Measurements from ENCODE around the gene TNNT2. TPM values are rescaled to one million over a fixed set of nuclear protein-coding genes. Genes with fewer than 3 reads are reported as not detected.

The TNNT2 gene
- total and polyA plus RNA-seq, 7 experiments from 2014 or later = not detected

DNA sequence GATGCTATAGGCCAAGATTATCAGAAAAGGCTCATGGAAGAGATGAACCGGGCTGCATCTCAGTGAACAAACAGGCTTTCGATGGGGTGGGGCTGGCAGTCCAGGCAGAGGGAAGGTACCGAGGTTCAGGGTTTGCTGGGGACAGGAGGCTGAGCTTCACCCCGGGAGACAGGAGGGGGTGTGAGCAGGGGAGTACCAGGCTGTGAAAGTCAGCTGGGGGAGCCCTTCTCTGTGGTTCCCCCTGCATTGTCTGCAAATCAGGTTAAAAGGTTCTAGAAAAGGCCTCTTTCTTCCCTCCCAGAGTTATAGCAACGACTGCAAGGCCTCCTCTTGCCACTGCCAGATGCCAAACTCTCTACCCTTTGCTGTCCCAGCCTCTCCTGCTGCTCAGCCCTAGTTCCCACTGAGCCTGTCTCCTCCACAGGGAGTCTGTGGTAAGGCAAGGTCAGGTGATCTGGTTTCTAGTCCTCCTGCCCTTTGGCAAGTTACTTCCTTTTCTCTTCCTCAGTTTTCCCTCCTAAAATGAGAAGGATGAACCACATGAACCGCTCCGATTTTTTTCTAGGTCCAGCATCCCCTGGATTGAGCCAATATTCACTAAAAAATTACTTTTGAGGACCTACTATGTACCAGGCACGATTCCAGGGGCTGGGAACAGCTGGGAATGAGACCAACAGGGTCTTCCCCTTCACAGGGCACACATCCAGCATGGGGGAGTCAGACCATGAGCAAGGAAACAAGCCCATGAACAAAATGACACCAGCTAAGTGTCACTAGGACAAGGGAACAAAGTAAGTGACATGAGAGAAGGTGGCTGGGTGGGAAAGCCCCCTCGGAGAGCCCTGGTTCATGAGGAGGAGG, 14.4 kb upstream of the TNNT2 start:
- intact Hi-C loops (cut with micrococcal nuclease) = no loop called here
- Histone ChIP-seq H3K27me3 (ENCODE audit: control insufficient read depth in 2 of 2, insufficient read depth in 2 of 2, low read length in 2 of 2) (no peaks in the 10 kb centered on the region), H3K9me3 (ENCODE audit: control insufficient read depth in 2 of 3, low read length in 3 of 3) (no peaks in the 10 kb centered on the region), H3K27ac (ENCODE audit: low read depth, low read length) (no peak overlapping the region), H3K36me3 (ENCODE audit: control insufficient read depth in 2 of 3, insufficient read depth in 3 of 3, low read length in 3 of 3) (no peaks in the 10 kb centered on the region), H3K4me3 (ENCODE audit: low read length) (no peak overlapping the region), H3K4me1 (ENCODE audit: control insufficient read depth in 2 of 2, insufficient read depth in 2 of 2, low read length in 2 of 2) (no peaks in the 10 kb centered on the region)
- H3K9me3 Mint-ChIP-seq = no peaks in the 10 kb centered on the region
- H3K4me3 Mint-ChIP-seq = no peak overlapping the region
- H3K4me1 Mint-ChIP-seq = no peaks in the 10 kb centered on the region
- no peaks in the 10 kb centered on the region for H3K36me3 Mint-ChIP-seq
- ATAC-seq (no peak), DNase-seq (no peak)
- peaks cover 11 to 31% (median 23%) of the 10 kb centered on the region in 5 donors for H3K27me3 Mint-ChIP-seq
- ChIA-PET POLR2A (no interaction called here), CTCF (no interaction called here)
- H3K27ac Mint-ChIP-seq = no peak overlapping the region

GRCh38 chr1:201391225-201391624, 13.7 kb upstream of the TNNT2 start:
- Histone ChIP-seq H3K36me3 (ENCODE audit: control insufficient read depth in 2 of 3, insufficient read depth in 3 of 3, low read length in 3 of 3) (no peaks in the 10 kb centered on the region), H3K9me3 (ENCODE audit: control insufficient read depth in 2 of 3, low read length in 3 of 3) (no peaks in the 10 kb centered on the region), H3K4me3 (ENCODE audit: low read length) (no peak overlapping the region), H3K27ac (ENCODE audit: low read depth, low read length) (no peak overlapping the region), H3K27me3 (ENCODE audit: control insufficient read depth in 2 of 2, insufficient read depth in 2 of 2, low read length in 2 of 2) (no peaks in the 10 kb centered on the region), H3K4me1 (ENCODE audit: control insufficient read depth in 2 of 2, insufficient read depth in 2 of 2, low read length in 2 of 2) (no peaks in the 10 kb centered on the region)
- no peak for DNase-seq
- POLR2A ChIA-PET = no interaction called here
- H3K27me3 Mint-ChIP-seq = peaks cover 7 to 27% (median 18%) of the 10 kb centered on the region in 5 donors
- no peaks in the 10 kb centered on the region for H3K36me3 Mint-ChIP-seq
- intact Hi-C loops (cut with micrococcal nuclease) = no loop called here
- no peaks in the 10 kb centered on the region for H3K4me1 Mint-ChIP-seq
- CTCF ChIA-PET = no interaction called here
- ATAC-seq = no peak
- H3K27ac Mint-ChIP-seq = no peak overlapping the region
- H3K4me3 Mint-ChIP-seq = no peak overlapping the region
- no peaks in the 10 kb centered on the region for H3K9me3 Mint-ChIP-seq

GRCh38 chr1:201389051-201389450, 11.6 kb upstream of the TNNT2 start:
- Histone ChIP-seq H3K27me3 (ENCODE audit: control insufficient read depth in 2 of 2, insufficient read depth in 2 of 2, low read length in 2 of 2) (no peaks in the 10 kb centered on the region), H3K4me3 (ENCODE audit: low read length) (no peak overlapping the region), H3K4me1 (ENCODE audit: control insufficient read depth in 2 of 2, insufficient read depth in 2 of 2, low read length in 2 of 2) (no peaks in the 10 kb centered on the region), H3K36me3 (ENCODE audit: control insufficient read depth in 2 of 3, insufficient read depth in 3 of 3, low read length in 3 of 3) (no peaks in the 10 kb centered on the region), H3K27ac (ENCODE audit: low read depth, low read length) (no peak overlapping the region), H3K9me3 (ENCODE audit: control insufficient read depth in 2 of 3, low read length in 3 of 3) (no peaks in the 10 kb centered on the region)
- DNase-seq = no peak
- ATAC-seq = no peak
- Mint-ChIP-seq H3K36me3 (no peaks in the 10 kb centered on the region), H3K27ac (no peak overlapping the region), H3K27me3 (peaks cover 5 to 36% (median 15%) of the 10 kb centered on the region in 5 donors), H3K4me3 (no peak overlapping the region), H3K4me1 (peaks cover 0 to 2% (median 0%) of the 10 kb centered on the region in 7 donors), H3K9me3 (no peaks in the 10 kb centered on the region)
- intact Hi-C loops (cut with micrococcal nuclease) = no loop called here
- ChIA-PET POLR2A (no interaction called here), CTCF (interaction anchor here (0.6 to 0.7 kb wide), 2 partner anchors 24 to 164 kb away, joined by 3 read pairs; no protein-coding TSS in a partner anchor)

- Histone ChIP-seq H3K4me1 (ENCODE audit: control insufficient read depth in 2 of 2, insufficient read depth in 2 of 2, low read length in 2 of 2) (no peaks in the 10 kb centered on the region), H3K9me3 (ENCODE audit: control insufficient read depth in 2 of 3, low read length in 3 of 3) (no peaks in the 10 kb centered on the region), H3K27me3 (ENCODE audit: control insufficient read depth in 2 of 2, insufficient read depth in 2 of 2, low read length in 2 of 2) (no peaks in the 10 kb centered on the region), H3K27ac (ENCODE audit: low read depth, low read length) (no peak overlapping the region), H3K4me3 (ENCODE audit: low read length) (no peak overlapping the region), H3K36me3 (ENCODE audit: control insufficient read depth in 2 of 3, insufficient read depth in 3 of 3, low read length in 3 of 3) (no peaks in the 10 kb centered on the region)
- ChIA-PET CTCF (no interaction called here), POLR2A (no interaction called here)
- intact Hi-C loops (cut with micrococcal nuclease) = no loop called here
- no peak for ATAC-seq
- Mint-ChIP-seq H3K27me3 (peaks cover 0 to 33% (median 5%) of the 10 kb centered on the region in 5 donors), H3K27ac (no peak overlapping the region), H3K4me3 (no peak overlapping the region), H3K9me3 (peaks cover 0 to 1% (median 0%) of the 10 kb centered on the region in 11 donors), H3K36me3 (no peaks in the 10 kb centered on the region), H3K4me1 (peaks cover 0 to 2% (median 0%) of the 10 kb centered on the region in 7 donors)
- DNase-seq = no peak
These were observed 8.7 kb upstream of the TNNT2 start for GRCh38 chr1:201386208-201386607.

- Mint-ChIP-seq H3K27me3 (peaks cover 0 to 33% (median 5%) of the 10 kb centered on the region in 5 donors), H3K4me3 (no peak overlapping the region), H3K36me3 (no peaks in the 10 kb centered on the region), H3K4me1 (peaks cover 0 to 2% (median 0%) of the 10 kb centered on the region in 7 donors), H3K27ac (no peak overlapping the region), H3K9me3 (peaks cover 0 to 1% (median 0%) of the 10 kb centered on the region in 11 donors)
- CTCF ChIA-PET = no interaction called here
- Histone ChIP-seq H3K27ac (ENCODE audit: low read depth, low read length) (no peak overlapping the region), H3K4me3 (ENCODE audit: low read length) (no peak overlapping the region), H3K4me1 (ENCODE audit: control insufficient read depth in 2 of 2, insufficient read depth in 2 of 2, low read length in 2 of 2) (no peaks in the 10 kb centered on the region), H3K27me3 (ENCODE audit: control insufficient read depth in 2 of 2, insufficient read depth in 2 of 2, low read length in 2 of 2) (no peaks in the 10 kb centered on the region), H3K36me3 (ENCODE audit: control insufficient read depth in 2 of 3, insufficient read depth in 3 of 3, low read length in 3 of 3) (no peaks in the 10 kb centered on the region), H3K9me3 (ENCODE audit: control insufficient read depth in 2 of 3, low read length in 3 of 3) (no peaks in the 10 kb centered on the region)
- peak; percentile 65 for ATAC-seq
- POLR2A ChIA-PET = no interaction called here
- intact Hi-C loops (cut with micrococcal nuclease) = no loop called here
- DNase-seq = peak in 3 of 9 donors; percentile 7 to 41 (median 17)
These were observed 7.9 kb upstream of the TNNT2 start for GRCh38 chr1:201385299-201385891.

GRCh38 chr1:201384406-201384782, 6.9 kb upstream of the TNNT2 start:
- Histone ChIP-seq H3K4me3 (ENCODE audit: low read length) (no peak overlapping the region), H3K27ac (ENCODE audit: low read depth, low read length) (no peak overlapping the region), H3K4me1 (ENCODE audit: control insufficient read depth in 2 of 2, insufficient read depth in 2 of 2, low read length in 2 of 2) (no peaks in the 10 kb centered on the region), H3K36me3 (ENCODE audit: control insufficient read depth in 2 of 3, insufficient read depth in 3 of 3, low read length in 3 of 3) (no peaks in the 10 kb centered on the region), H3K9me3 (ENCODE audit: control insufficient read depth in 2 of 3, low read length in 3 of 3) (no peaks in the 10 kb centered on the region), H3K27me3 (ENCODE audit: control insufficient read depth in 2 of 2, insufficient read depth in 2 of 2, low read length in 2 of 2) (no peaks in the 10 kb centered on the region)
- no peak for ATAC-seq
- H3K4me3 Mint-ChIP-seq = no peak overlapping the region
- peaks cover 0 to 2% (median 0%) of the 10 kb centered on the region in 7 donors for H3K4me1 Mint-ChIP-seq
- peaks cover 0 to 33% (median 5%) of the 10 kb centered on the region in 5 donors for H3K27me3 Mint-ChIP-seq
- no peak for DNase-seq
- no peak overlapping the region for H3K27ac Mint-ChIP-seq
- peaks cover 0 to 1% (median 0%) of the 10 kb centered on the region in 11 donors for H3K9me3 Mint-ChIP-seq
- intact Hi-C loops (cut with micrococcal nuclease) = no loop called here
- ChIA-PET CTCF (no interaction called here), POLR2A (no interaction called here)
- H3K36me3 Mint-ChIP-seq = no peaks in the 10 kb centered on the region

All from naive thymus-derived CD4-positive, alpha-beta T cell (primary cell).